NCI-H524 treated with DMSO at 0.1 percent for 48 hours (cell line): Measurements from ENCODE around the gene IGLL5.
"Not testable (repeated sequence)": the region's sequence is repeated elsewhere in the genome, so short reads cannot be mapped to it uniquely, and the experiment has no call there.

Source experiments
- DNase-seq: peaks from one replicate; lab custom pipeline; 2025; lab: John Stamatoyannopoulos, UW

The IGLL5 gene

DNA sequence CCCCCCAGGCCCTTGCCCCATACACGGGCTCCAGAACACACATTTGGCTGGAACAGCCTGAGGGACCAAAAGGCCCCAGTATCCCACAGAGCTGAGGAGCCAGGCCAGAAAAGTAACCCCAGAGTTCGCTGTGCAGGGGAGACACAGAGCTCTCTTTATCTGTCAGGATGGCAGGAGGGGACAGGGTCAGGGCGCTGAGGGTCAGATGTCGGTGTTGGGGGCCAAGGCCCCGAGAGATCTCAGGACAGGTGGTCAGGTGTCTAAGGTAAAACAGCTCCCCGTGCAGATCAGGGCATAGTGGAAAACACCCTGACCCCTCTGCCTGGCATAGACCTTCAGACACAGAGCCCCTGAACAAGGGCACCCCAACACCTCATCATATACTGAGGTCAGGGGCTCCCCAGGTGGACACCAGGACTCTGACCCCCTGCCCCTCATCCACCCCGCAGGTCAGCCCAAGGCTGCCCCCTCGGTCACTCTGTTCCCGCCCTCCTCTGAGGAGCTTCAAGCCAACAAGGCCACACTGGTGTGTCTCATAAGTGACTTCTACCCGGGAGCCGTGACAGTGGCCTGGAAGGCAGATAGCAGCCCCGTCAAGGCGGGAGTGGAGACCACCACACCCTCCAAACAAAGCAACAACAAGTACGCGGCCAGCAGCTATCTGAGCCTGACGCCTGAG lies 13.1 kb downstream of the IGLL5 start:
- DNase-seq, result not testable (repeated sequence)

DNA sequence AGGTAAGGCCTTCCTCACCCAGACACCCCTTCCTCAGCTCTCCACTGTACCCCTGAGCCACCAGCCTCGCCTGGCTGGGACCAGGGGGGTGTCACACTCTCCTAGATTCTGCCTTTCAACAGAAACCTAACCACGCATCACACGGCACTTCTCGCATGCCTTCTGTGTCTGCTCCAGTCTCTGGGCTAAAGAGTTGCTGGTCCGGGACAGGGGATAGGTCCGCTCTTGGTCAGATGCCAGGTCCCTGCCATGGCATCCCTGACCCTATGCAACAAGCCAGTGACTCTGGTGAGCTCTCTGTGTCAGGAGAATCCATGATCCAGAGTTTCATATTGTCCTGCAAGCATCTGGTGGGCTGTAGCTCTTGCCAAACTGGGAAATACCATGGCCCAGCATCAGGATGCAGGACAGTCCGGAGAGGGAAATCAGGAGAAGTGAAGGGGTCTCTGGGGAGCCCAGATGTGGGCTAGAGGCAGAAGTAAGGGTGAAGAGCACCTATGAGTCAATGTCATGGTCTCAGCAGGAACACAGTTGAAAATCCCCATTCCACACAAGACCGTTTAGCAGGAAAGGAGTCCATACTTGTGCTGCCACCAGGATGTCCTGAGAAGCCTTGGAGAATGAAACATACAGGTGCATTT lies 14.1 kb downstream of the IGLL5 start:
- DNase-seq, result no peak

DNA sequence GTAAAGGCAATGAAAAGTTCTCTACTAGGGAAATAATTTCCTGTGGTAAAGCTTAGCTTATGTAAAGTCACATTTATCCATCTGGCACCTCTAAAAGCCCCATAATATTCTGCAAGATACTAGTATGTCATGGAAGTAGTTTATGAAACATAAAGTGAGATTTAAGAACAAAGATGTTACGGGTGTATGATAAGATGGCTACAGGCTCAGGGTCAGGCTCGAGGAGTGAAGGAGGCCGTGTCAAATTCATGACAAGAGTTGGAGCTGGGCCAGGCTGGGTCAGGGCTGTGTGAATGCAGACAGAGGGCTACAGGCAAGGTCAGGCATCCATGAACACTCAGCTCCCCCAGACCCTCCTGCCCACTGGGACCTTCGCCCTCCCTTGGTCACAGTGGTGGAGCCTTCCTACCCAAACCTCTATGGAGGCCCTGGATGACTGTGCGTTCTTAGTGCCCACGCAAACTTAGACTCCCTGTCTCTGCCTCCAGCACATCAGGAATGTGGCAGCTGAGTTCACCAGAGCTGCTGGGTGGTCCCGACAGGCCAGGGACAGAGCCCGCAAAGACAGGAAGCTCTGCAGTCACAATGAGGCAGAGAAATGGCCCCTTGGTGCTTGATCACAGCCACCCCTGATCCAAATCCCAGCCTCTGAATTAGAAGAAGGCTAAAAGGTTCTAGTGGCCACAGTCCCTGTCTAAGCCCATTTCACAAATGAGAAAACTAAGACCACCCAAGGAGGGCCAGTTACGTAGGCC lies 14.8 kb downstream of the IGLL5 start:
- no peak for DNase-seq

DNA sequence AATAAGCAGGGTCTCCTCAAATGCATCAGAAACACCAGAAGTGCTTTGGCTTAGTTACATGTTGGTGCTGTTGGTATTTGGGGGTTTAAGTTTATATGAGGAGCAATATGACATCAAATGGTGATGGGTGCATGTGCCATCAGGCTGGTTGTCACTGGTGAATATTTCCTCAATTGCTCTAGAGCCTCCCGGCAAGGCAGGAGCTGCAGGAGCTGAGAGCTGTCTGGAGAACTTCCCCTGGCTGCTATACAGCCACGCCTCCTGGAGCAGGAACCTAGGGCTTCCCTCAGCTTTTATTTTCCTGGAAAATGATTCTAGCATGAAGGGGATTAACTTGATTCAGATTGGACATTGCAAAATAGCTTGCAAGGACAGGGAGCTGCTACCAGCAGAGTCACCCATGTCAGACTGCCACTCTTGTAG lies 15.8 kb downstream of the IGLL5 start:
- DNase-seq, result no peak

DNA sequence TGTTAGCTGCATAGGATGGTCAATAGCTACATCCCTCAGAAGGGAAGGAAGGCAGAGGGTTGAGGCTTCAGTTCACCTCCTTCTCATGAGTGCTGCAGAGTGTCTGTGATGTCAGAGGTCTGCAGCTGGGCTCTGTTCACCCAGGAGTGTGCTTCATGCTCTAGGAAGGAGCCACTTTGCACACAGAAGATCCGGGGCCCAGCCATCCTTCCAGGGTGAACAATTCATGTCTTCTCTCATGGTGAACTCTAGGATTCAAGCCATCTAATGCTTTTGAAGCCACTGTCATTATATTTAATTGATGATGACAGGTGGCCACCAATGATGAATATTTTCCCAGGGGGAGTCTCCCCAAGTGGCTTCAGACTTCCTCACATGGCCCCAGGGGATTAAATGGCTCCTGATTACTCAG lies 16.2 kb downstream of the IGLL5 start:
- DNase-seq, result peak; percentile 50

DNA sequence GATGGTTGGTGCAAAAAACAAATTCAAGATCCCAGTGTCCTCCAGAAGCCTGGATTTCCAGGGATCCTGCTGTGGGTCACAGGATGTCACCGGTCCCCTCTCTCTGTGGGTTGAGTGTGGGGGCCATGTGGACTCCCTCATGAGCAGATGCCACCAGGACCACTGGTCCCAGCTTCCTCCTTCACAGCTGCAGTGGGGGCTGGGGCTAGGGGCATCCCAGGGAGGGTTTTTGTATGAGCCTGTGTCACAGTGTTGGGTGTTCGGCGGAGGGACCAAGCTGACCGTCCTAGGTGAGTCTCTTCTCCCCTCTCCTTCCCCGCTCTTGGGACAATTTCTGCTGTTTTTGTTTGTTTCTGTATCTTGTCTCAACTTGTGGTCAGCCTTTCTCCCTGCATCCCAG lies 17.1 kb downstream of the IGLL5 start:
- DNase-seq, result not testable (repeated sequence)

DNA sequence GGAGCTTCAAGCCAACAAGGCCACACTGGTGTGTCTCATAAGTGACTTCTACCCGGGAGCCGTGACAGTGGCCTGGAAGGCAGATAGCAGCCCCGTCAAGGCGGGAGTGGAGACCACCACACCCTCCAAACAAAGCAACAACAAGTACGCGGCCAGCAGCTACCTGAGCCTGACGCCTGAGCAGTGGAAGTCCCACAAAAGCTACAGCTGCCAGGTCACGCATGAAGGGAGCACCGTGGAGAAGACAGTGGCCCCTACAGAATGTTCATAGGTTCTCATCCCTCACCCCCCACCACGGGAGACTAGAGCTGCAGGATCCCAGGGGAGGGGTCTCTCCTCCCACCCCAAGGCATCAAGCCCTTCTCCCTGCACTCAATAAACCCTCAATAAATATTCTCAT lies 18.8 kb downstream of the IGLL5 start:
- DNase-seq, result not testable (repeated sequence)

DNA sequence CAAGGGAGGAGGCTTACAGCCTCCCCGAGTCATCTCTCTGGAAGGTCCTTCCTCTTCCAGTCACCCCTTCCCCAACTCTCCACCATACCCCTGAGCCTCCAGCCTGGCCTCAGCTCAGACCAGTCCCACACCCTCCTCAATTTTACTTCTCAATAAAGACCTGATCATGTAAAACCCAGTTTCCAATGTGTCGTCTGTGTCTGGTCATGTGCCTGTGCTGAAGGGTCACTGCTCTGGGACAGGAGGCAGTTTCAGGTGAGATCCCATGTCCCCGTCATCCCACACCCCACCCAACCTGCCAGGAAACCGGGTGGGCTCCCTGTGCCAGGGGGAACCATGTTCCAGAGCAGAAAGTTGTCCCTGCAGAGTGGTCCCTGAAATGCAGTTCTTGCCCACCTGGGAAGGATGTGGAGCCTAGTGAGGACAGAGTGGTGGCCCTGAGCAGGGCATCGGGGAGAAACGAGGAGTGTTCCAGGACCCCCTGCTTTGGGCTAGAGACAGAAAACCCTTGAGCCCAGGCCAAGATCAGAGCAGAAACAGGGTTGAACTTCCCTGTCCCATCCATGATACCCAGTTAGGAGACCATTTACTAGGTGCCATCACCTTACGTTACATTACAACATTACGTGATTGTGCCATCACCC lies 19.4 kb downstream of the IGLL5 start:
- no peak for DNase-seq

DNA sequence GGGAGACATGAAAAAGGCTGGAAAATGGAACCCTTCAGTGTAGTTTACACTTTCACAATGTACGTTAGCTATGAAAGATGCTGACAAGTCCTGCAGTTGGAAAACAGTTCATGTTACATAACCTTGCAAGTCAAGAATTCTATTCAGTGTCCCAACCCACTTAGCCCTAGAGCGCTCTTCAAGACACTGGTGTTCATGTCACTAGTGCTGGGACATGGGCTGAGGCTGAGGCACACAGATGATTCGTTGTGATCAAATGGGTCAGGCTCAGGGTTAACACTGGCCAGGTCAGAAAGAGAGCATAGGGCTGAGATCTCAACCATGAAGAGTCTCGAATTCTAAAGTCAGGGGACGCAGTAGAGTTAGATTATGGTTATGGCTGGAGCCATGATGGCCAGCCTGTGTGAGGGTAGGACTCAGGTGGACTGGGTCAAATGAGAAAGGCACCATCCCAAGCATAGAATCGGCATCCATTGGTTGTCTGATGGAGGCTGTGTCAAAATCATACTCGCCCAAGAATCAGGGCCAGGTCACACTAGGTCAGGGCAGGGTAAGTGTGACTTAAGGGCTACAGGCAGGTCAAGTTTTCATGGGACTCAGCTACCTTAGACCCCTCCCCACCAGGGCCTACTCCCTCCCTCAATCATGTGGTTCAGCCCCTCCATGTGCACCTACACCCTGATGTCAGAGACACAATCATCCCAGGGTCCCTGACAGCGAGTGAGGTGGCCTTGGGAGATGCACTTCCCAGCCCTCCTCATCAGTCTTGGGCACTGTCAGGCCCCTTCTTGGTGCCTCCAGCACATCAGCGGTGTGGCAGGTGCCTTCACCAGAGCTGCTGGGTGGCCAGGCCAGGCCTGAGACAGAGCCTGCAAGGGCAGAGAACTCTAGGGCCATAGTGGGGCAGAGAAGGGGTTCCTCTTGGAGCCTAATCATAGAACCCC lies 20.2 kb downstream of the IGLL5 start:
- DNase-seq, result no peak

DNA sequence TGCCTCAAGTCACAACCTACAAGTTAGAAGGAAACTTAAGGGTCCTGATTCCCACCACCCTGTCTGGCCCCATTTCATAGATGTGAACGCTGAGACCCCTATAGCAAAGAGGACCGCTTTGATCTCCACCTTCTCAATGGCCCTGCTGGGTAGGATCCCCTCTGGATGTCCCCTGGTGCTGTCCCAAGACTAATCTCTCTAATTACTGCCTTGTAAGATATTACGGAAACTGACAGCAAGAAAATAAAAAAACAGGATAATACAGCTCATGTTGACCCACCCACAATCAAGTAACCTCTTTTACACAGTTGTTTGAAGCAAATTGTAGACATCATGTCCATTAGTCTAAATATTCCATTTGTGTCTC lies 20.9 kb downstream of the IGLL5 start:
- DNase-seq, result no peak

DNA sequence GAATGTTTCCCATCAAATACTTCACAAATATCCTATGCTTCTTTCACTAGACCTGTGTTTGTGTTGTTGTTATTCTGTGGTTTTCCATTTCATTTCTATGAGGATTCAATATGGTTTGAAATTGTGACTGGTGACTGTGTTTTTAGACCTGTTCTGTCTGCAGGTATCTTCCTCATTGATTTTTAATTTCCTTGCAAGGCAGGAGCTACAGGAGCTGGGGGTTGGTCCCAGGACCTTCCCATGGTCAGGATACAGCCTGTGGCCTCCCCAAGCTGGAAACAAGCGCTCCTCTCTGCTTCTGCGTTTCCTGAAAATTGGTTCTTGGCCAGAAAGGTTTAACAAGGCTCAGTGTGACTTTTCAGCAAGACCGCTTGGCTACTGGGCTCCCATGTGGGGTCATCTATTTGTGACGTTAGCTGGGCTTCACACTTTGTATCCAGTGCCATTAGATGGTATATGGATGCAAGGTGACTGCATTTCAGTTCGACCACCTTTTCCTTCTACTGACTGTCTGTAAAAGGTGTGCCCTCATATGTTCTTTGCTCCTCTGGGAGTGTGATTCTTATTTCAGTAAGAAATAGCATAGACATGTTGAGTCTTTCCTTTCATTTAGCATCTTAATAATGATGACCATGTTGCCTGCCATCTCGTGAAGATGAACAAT lies 21.5 kb downstream of the IGLL5 start:
- DNase-seq, result no peak

DNA sequence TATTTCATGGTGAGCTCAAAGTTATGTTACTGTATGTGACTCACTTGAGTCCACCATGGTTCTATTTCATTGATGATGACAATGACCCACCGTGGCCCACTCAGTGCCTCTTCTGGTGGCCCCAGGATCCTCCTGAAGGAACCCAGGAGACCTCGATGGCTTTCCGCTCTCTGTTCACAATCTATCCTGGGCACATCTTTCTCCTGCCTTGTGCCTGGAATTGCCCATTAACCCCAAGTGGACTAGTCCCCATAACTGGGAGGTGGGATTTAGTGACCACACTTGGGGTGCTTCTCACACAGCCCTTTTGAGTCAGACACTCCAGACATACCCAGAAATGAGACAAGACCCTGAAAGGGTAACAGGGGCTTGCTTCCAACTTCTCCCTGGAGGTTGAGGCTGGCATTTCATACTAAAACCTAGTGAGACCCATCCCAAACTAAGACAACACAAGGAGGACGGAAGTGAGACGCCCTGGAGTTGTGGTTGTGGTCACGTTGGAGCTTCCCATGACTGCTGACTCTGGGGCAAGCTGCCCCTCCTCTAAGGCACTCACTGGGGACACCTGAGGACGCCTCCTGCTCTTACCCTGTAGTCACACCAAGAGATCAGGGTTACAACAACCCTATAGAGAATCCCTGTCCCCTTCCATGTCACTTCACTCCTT lies 22.1 kb downstream of the IGLL5 start:
- no peak for DNase-seq

DNA sequence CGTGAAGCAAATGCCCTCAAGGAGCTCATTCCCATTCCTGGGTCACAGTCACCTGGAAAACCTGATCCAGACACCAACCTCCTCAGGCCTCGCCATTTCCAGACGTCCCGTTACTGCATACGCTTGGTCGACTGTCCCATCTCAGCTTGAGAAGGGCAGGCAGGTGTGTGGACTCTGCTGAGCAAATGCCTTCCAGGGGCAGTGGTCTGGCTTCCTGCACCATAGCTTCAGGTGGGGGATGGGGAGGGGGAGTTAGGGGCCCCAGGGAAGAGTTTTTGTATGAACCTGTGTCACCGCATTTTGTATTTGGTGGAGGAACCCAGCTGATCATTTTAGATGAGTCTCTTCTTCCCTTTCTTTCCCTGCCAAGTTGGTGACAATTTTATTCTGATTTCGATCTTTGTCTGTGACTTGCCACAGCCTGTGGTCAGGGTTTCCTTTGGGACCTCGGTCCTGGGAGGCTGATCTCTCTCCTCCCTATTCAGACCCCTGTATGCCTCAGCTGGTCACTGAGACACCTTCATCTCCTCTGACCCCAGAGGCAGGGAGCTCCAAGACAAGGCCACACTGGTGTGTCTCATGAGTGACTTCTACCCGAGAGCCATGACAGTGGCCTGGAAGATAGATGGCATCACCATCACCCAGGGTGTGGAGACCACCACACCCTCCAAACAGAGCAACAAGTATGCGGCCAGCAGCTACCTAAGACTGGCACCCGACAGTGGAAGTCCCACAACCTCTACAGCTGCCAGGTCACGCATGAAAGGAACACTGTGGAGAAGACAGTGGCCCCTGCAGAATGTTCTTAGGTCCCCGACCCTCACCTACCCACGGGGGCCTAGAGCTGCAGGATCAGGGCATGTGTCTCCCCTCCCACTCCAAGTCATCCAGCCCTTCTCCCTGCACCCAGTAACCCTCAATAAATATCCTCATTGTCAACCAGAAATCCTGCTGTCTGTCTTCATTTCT lies 22.9 kb downstream of the IGLL5 start:
- DNase-seq, result no peak

DNA sequence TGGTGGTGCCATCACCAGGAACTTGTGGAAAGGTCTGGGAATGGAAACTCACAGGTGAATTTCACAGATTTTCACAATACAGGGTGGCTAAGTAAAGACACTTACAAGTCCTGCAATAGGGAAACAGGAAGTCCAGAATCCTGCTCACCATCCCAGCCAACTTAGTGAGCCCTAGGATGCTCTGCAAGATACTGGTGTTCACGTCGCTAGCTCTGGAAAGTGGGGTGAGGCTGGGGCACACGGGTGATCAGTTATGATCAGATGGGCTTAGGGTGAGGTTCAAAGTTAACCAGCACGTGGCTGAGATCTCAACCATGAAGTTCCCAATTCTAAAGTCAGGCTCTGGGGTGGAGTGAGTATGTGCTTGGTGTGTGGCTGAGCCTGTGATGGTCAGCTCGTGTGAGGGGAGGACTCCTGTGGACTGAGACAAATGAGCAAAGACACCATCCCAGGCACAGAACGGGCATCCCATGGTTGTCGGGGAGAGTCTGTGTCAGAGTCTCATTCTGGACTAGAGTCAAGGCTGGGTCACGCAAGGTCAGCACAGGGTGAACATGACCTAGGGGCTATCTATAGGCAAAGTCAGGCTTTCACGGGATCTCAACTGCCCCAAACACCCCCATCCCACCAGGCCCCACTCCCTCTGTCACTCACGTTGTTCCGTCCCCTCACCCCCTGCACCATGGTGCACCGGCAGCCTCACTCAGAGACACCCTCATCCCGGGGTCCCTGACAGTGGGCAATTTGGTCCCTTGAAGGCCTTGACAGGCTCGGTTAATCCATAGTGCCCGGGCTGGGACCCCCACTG lies 23.9 kb downstream of the IGLL5 start:
- no peak for DNase-seq

DNA sequence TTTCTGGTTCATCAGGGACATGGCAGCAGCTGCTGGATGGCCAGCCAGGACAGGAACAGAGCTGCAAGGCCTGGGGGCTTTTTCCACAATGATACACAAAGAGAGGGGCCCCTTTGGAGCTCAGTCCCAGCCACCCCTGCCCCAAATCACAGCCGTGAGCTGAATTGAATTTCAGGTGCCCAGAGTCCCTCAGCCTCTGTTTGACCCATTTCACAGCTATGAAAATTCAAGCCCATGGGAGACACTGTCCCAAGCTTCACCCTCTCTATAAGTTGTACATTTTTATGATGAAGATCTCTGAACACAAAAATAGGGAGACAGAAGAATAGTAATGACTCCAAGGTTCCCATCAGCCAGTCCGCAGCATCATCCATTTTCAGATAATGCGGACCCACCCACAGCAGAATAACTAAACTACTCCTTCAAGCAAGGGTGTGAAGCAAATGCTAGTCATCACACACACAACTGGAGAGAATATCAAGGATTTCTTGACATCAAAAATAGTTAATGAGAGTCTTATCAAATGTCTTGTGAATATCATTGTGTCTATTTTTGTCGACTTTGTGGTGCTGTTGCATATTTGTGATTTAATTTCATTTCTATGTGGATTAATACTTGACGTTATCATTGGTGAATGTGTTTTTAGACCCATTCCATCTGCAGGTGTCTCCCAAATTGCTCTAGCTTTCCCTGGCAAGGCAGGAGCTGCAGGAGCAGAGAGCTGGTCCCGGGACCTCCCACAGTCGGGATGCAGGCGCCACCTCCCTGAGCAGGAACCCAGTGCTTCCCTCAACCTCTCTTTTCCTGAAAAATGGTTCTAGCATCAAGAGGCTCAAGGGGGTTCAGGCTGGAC lies 24.7 kb downstream of the IGLL5 start:
- no peak for DNase-seq

DNA sequence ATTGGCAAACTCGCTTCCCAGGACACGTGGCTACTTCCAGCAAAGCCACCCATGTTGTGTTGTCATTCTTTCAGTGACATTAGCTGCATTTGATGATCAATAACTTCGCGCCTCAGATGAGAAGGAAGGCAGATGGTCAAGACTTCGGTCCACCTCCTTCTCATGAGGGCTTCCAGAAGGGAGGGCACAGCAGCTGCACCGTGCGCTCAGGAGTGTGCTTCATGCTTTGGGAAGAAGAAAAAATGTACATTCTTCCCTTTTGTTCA lies 25.3 kb downstream of the IGLL5 start:
- DNase-seq, result no peak

DNA sequence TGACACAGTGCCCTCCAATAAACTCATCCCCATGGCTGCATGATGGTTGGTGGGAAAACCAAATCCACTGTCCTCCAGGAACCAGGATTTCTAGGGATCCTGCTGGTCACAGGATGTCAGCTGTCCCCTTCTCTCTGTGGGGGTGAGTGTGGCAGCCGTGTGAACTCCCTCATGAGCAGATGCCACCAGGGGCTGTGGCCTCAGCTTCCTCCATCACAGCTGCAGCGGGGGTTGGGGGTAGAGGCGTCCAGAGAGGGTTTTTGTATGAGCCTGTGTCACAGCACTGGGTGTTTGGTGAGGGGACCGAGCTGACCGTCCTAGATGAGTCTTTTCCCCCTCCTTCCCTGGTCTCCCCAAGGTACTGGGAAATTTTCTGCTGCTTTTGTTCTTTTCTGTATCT lies 26.4 kb downstream of the IGLL5 start:
- DNase-seq, result no peak
